Stimulated activated CD8-positive, alpha-beta memory T cell treated with anti-CD3 and anti-CD28 coated beads, Interleukin-7, amount 100 ng/mL, for 48 hours (primary cell): ENCODE measurements around the gene NDST1.

Source experiments
- DNase-seq, 2 donors: peaks; one replicate each; pipeline ENCODE4 v3.0.0-alpha.2; 2020; ENCODE audit warnings: low read depth in 1 of 2; ENCODE audit errors: extremely low read depth in 1 of 2

NDST1 gene

GRCh38 chr5:150521939-150522503 is 14.1 kb downstream of the NDST1 start:
- no peak for DNase-seq

DNA sequence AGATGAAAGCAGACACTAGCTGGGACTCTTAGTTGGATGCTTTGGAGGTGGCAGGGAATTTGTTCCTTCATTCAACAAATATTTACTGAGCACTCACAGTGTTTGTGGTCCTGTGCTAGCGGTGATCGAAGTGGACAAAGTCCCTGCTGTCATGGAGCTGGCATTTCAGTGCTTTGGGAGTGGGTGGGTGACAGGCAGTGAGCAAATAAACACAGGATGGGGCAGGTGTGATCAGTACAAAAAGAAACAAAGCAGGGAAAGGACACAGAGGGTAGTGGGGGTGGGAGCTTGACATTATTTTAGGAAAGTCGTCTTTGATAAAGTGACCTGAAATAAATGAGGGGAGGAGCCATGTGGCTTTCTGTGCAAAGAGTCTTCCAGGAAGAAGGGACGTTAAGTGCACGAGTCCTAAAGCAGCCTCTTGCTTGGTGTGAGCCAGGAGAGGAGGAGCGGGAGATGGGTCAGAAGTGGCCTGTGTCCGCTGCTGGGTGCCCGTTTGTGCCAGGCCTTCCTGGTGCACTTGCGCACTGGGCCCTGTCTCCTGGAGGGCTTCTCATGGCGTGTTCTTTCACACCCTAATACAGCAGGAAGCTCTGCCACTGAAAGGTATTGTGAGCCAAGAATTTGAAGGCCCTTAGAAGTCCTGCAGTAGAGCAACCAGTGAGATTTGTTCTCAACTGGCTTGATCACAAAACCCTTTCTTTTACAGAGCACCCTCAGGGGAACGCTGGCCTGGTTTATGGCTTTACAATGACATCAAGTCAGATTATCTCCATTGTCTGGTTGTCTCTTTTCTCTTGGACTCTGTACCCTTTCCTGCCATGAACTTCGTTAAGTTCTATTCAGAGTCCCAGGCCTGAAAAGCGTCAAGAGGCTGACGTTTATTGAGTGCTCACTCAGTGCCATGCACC is 14.8 kb downstream of the NDST1 start:
- no peak for DNase-seq

DNA sequence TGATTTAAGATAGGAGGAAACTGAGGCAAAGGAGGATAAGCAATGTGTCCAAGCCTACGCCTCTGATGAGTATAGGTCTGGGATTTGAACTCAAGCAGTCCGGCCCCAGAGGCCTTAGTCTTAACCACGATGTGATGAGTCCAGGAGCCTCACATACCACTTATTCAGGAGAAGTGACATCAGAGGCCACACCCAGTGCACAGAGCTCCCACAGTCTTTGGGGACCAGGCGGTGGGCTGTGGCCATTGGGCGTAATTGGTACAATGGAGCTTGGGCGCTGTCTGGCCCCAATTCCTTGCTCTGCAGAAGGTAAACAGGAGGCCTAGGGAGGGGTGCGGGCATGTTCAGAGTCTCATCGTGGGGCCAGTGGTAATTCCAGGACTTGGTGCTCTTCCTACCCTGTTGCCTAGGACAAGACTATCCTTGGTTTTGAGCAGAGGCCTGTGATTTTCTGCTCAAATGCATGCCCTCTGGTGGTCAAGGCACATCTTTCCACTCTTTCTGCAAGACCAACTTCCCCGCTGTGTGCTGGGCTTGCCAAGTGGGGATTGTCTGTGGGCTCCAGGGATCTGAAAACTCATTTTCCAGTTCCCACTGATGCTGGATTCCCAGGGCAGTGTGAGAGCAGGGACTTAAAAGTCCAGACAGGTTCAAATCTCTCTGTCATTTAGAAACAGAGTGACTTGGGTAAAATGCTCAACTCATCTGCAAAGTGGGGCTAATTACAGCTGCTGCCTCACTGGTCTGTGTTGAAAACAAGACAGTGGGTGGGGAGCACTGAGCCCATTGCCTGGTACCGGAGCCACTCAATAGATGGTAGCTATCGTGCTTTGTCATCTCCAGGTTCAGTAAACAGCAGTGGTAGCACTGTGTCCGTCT is 15.8 kb downstream of the NDST1 start:
- no peak for DNase-seq

- no peak for DNase-seq
These were observed 17.2 kb downstream of the NDST1 start for GRCh38 chr5:150525163-150525562.

DNA sequence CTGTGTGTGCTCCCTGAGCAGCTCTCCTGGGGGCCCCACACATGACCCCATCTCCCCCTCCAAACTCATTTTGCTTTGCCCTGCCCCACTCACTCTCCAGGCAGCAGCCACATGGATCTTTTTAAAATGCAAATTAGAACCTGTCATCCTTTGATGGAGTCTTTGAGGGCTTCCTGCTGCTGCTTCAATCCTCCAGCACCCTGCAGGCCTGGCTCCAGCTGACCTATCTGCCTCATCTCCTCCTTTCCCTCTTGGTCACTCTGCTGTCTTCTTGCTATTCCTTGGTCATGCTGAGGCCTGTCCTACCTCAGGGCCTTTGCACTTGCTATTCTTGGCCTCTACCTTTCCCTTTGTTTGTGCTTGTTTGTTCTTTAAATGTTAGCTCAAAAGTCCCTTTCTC is 17.9 kb downstream of the NDST1 start:
- DNase-seq = no peak

GRCh38 chr5:150527038-150527437 is 19.1 kb downstream of the NDST1 start:
- DNase-seq = no peak

DNA sequence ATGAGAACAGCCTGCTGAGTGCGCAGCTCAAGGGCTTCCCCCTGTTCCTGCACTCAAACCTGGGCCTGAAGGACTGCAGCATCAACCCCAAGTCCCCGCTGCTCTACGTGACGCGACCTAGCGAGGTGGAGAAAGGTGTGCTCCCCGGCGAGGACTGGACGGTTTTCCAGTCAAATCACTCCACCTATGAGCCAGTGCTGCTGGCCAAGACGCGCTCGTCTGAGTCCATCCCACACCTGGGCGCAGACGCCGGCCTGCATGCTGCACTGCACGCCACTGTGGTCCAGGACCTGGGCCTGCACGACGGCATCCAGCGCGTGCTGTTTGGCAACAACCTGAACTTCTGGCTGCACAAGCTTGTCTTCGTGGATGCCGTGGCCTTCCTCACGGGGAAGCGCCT is 19.9 kb downstream of the NDST1 start:
- no peak for DNase-seq

DNA sequence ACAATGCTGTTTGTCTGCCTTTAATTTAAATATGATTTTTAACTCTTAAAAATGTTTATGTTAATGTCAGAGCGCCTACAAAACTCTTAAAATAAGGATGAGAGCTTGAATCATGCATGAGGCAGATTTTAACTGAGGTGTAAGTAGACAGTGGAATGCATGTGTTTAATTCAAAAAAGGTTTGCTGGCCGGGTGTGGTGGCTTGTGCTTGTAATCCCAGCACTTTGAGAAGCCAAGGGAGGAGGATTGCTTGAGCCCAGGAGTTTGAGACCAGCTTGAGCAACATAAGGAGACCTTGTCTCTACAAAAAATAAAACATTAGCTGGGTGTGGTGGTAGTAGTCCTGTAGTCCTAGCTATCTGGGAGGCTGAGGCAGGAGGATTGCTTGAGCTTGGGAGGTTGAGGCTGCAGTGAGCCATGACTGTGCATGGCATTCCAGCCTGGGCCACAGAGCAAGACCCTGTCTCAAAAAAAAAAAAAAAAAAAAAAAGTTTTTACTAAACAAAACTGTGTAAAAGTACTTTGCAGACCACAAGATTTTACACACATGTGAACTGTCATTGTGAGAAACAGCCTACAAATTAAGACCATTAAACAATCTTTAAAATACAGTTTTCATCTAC is 21.1 kb downstream of the NDST1 start:
- no peak for DNase-seq

- no peak for DNase-seq
These were observed 21.6 kb downstream of the NDST1 start for GRCh38 chr5:150529555-150529954.

DNA sequence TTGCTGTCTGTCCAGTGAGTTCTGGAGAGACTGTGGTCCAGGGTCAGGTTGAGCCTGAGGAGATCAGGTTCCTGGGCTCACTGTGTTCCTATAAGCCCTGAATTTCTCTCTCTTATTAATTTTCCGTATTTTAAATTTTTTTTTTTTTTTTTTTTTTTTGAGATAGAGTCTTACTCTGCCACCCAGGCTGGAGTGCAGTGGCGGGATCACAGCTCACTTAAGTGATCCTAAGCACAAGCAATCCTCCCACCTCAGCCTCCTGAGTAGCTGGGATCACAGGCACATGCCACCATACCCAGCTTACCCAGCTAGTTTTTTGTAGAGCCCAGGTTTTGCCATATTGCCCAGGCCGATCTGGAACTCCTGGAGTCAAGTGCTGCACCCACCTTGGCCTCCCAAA is 22.5 kb downstream of the NDST1 start:
- no peak for DNase-seq

GRCh38 chr5:150530951-150531588 is 23.1 kb downstream of the NDST1 start:
- no peak for DNase-seq

- DNase-seq = no peak
These were observed 23.8 kb downstream of the NDST1 start for GRCh38 chr5:150531686-150532085.

DNA sequence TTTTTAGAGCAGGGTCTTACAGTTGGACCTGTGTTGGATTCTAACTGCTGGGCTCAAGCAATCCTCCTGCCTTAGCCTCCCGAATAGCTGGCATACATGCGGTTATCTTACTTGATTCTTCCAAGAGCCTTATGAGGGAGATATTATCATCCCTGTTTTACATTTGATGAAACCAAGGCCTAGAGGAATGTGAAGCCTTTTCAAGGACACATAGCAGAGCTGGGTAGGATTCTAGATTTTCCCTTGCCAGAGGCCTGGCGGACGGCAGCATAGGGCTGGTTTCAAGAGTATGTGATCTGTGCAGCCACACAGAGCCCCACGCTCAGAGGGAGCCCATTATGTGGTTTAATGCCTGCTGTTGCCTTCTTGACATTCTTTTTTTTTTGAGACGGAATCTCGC is 24.2 kb downstream of the NDST1 start:
- DNase-seq = no peak

DNA sequence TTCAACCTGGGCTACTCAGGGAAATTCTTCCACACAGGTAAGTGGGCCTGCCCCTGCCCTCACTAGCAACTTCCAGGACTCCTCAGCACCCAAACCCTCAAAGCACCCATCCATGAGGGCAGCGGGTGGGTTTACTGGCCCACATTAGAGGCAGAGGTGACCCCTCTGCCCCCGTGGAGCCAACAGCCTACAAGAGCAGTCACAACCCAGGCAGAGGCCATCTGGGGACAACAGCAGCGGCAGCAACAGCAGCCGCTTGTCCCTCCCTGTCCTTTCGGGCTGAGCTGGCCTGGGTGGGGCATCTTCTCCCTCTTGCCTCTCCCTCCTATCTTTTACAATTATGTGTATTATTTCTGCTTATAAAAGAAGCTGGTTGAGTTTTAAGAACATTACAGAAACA is 25.1 kb downstream of the NDST1 start:
- no peak for DNase-seq

GRCh38 chr5:150534811-150535210 is 26.9 kb downstream of the NDST1 start:
- no peak for DNase-seq

- DNase-seq = no peak
These were observed 27.7 kb downstream of the NDST1 start for GRCh38 chr5:150535611-150536010.

DNA sequence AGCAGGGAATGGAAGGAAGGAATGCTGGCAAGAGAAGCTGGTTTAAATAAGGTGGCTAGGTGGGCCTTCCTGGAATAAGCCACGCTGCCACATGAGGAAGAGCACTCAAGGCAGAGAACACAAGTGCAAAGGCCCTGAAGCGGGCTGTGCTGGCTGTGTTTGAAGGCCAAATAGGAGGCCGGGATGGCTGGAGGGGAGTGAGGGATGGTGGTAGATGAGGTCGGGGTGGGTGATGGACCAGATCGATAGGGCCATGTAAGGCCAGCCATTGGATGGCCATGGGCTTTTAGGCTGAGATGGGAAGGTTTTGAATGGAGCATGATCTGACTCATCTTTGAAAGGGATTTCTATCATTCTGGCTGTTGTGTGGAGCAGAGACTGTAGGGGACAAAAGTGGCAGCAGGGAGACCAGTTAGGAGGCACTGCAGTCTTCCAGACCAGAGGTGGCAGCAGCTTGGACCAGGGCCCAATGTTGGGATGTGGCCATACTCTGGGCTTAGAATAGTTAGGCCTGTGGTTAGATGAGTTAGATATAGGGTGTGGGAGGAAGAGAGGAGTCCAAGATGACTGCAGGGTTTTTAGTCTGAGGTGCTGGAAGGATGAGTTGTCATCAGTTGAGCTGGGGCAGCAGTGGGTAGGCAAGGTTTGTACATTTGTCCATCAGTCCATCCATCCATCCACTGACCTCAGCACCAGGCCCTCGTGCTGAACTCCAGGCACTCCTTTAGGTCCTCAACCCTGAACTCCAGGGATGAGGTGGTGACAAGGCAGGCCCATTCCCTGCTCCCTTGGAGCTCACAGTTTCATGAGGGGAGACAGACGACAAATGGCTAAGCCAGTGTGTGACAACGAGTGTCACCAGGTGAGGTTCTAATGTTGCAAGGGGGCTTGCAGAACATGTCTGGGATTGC is 30.3 kb downstream of the NDST1 start:
- DNase-seq = no peak

DNA sequence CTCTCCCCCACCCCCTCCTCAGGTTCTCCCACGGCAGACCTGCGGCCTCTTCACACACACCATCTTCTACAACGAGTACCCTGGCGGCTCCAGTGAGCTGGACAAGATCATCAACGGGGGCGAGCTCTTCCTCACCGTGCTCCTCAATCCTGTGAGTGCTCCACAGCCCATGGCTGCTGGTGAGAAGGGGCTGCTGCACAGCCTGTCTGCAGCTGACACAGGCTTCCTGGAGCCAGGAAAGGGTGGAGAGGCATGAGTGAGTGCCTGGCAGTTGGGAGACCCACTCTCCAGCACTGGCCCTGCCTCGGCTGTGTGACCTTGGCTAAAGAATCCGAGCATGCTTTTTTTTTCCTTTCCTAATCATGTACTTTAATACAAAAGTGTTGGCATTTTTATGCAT is 31.3 kb downstream of the NDST1 start:
- DNase-seq = no peak

DNA sequence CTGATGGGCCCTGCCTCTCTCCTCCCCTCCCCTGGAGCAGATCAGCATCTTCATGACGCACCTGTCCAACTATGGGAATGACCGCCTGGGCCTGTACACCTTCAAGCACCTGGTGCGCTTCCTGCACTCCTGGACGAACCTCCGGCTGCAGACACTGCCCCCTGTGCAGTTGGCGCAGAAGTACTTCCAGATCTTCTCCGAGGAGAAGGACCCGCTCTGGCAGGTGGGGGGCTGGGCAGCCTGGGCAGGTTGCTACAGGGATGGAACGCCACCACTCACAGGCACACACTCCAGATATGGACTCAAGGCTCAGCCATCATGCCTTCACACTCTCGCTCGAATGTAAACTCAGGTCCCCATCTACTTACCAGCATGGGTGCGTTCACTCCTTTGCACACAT is 32.1 kb downstream of the NDST1 start:
- DNase-seq = no peak
